A673 (cell line): ENCODE data around the gene ANO3.

ENCODE experiments used
- EZH2 ChIP-seq: fragments of 200-600 bp; sonication (generic); IDR thresholded peaks from 2 replicates; pipeline ENCODE4 v1.6.1; 2017; ENCODE audit warnings: borderline replicate concordance, low read depth, mild to moderate bottlenecking, mixed read lengths, antibody characterized with exemption, low read length; ENCODE audit not compliant: poor library complexity, severe bottlenecking
- TF ChIP-seq, protein P1 (sequence below): fragments of 300-800, 200-600 bp; sonication (generic); conservative IDR thresholded peaks from 2 replicates; pipeline ENCODE4 v1.5.1; 2017; ENCODE audit warnings: low read depth, mild to moderate bottlenecking, antibody characterized with exemption, low read length, moderate library complexity, mixed read lengths

DNA sequence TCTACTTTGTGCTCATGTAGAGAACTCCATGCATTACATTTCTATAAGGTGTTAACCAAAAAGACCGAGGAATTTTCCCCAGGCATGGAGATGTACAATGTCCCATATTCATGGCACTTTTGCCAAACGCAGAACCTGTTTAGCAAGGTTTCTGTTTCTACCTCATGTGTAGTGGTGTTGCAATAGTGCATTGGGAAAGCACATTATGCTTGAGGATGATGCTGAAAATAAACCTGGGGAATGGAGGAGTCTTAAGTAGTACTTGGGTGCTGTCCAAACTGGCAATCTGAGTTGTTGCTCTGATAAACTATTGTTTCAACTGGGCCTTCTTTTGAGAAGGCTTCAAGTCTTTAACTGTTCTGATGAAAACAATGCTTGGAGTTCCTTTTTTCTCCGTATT, 251.6 kb downstream of the ANO3 start:
- TF ChIP-seq, protein P1, sequence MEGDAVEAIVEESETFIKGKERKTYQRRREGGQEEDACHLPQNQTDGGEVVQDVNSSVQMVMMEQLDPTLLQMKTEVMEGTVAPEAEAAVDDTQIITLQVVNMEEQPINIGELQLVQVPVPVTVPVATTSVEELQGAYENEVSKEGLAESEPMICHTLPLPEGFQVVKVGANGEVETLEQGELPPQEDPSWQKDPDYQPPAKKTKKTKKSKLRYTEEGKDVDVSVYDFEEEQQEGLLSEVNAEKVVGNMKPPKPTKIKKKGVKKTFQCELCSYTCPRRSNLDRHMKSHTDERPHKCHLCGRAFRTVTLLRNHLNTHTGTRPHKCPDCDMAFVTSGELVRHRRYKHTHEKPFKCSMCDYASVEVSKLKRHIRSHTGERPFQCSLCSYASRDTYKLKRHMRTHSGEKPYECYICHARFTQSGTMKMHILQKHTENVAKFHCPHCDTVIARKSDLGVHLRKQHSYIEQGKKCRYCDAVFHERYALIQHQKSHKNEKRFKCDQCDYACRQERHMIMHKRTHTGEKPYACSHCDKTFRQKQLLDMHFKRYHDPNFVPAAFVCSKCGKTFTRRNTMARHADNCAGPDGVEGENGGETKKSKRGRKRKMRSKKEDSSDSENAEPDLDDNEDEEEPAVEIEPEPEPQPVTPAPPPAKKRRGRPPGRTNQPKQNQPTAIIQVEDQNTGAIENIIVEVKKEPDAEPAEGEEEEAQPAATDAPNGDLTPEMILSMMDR = no peak
- no peak for TF ChIP-seq EZH2
